ENCODE results near the gene S100A14.
"Not testable (repeated sequence)": the region's sequence is repeated elsewhere in the genome, so short reads cannot be mapped to it uniquely, and the experiment has no call there.

The S100A14 gene

DNA sequence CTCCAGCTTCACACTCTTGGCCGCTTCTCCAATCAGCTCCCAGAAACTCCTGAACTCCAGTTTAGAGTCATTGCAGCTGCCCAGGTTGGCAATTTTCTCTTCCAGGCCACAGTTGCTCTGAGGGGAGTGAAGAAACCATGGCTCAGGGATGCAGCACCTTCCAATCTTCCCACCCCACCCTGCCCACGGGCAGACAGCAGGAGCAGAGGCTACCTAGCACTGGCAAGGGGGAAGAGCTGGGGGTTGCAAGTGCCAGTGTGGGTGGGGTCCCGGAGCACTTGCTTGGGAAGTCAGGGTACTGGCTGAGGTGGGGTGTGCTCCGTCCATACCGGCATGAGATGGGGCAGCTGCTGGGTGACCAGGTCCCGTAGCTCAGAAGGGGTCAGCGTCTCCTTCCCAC is 1.2 kb downstream of the S100A14 start:
- DNase-seq (ENCODE audit: low spot score): no peak

DNA sequence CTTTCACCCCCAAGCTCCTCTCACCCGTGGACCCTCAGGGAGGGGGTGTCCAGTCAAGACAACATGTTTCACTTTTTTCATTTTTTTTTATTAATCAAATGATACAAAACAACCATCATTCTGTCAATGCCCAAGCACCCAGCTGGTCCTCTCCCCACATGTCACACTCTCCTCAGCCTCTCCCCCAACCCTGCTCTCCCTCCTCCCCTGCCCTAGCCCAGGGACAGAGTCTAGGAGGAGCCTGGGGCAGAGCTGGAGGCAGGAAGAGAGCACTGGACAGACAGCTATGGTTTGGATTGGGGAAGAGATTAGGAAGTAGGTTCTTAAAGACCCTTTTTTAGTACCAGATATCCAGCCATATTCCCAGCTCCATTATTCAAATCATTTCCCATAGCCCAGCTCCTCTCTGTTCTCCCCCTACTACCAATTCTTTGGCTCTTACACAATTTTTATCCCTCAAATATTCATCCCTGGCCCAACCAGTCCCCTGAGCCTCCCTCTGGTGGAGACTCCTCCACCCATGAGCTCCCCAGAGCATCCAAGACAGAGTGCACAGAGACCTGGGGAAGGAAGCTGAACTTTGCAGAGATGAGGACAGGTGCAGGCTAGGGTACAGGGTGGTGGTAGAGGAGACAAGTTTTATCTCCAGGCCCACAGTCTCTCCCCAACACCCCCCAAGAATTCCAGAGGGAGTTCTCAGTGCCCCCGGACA is 1.8 kb downstream of the S100A14 start:
- no peak for DNase-seq (ENCODE audit: low spot score)

DNA sequence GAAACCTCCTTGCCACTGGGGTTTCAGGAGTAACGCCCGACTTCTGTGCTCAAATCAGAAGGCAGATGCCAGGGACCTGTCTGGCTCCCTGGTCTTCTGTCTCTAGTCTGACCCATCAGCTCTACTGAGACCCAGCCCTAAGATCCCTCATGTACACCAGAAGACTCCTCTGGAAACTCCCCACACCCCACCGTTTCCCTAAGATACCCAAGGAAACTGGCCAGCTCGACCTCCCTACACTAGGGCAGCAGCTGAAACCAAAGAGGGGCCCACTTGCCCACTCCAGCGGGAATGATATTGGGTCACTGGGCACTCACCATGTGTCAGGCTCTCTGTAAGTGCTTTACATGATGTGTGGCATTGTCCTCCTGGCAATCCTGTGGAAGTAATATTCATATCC is 2.7 kb downstream of the S100A14 start:
- no peak for DNase-seq (ENCODE audit: low spot score)

DNA sequence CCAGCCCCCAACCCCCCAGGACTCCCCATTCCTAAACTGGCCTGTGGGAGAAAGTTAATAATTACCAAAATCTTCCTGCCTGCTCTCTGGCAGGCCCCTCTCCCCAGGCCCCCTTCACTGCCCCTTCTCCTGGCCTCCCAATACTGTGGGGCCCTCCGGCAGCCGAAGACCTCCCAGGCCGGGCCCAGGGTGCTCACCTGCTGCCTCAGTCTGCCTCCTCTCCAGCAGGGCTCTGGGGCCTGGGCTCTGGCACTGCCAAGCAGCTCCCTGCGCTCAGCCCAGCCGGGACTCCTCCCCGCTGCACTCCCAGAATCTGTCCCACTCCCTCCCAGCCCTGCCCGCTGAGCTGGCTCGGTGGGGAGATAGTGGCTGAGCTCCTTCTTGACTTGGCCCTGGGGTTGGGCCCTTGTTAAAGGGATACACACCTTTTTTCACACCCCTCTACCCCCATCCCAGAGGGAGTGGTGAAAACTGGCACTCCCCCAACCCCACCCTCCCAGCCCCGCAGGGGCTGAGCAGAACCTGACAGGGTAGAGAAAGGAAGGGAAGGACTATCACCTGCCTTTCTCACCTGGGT is 3.3 kb downstream of the S100A14 start, which contains the start of gene S100A16:
TSS of gene S100A16 (minus strand) at position 383 of the 577 bp plus-strand sequence. CDS start 4,986 bp downstream, outside the sequence.
- DNase-seq (ENCODE audit: low spot score): no peak

DNA sequence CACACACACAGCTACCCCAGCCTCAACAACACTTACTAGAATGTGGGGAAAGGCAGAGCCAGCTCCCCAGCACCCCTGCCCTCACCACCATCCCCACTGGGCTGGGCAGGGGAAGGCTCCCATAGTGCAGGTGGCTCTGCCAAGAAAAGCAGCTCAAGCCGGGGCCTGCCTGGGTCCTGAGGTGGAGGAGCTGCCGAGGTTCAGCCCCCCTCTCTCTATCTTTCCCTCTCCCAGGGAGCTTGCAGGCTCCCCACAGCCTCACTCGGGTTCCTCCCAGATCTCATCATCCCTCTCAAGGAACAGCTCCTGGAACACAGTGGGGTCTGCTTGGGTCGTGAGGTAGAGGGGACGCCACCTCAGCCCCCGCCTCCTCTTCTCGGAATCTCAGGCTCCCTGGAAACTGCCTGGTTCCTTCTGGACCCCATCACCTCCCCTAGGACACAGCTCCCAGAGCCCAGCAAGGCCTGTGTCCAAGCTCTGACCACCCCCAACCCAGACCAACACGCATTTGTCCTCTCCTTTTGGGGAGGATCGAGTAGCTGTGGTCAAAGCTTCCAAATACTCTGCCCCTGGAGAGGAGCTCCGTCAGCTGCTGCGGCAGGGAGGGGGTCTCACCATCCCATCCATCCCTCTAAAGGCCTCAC is 3.9 kb downstream of the S100A14 start:
- DNase-seq (ENCODE audit: low spot score): no peak

DNA sequence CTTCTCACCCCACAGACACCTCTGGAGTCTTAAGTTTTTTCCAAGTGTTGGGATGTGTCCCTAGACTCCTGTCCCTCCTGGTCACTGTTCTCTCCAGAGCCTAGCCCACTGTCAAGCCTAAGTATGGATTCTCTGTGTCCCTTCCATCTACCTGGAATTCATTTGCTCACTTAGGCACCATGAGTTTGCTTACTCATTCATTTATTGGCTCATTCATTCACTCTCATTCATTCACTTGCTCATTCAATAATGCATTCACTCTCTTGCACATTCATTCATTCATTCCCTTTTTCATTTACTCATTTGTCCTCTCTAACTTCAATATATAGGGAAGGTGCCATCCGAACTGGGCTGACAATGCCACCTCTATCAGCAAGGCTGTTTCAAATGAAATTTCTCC is 4.8 kb downstream of the S100A14 start:
- DNase-seq (ENCODE audit: low spot score): no peak

DNA sequence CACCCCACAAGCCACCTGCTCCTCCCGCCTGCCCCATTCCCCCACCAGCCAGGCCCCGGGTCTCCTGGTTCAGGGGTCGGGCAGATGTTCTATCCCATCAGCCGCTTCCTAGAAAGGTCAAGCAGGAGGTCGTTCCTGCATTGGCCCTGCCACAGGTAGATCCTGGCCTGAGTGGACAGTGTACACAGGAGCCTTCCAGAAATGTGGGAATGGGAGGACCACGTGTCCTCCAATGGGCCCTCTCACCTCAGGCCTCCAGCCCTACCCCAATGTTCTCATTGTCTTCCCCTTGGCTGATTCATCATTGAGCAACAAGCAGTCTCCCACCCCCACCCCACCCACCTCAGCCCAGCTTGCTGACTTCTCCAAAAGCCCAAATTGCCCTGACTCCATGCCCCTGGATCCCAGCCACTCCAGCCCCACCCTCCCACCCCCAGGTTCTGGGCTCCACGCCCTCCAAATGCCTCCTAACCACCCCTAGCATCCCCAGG is 5.3 kb downstream of the S100A14 start:
- no peak for DNase-seq (ENCODE audit: low spot score)

DNA sequence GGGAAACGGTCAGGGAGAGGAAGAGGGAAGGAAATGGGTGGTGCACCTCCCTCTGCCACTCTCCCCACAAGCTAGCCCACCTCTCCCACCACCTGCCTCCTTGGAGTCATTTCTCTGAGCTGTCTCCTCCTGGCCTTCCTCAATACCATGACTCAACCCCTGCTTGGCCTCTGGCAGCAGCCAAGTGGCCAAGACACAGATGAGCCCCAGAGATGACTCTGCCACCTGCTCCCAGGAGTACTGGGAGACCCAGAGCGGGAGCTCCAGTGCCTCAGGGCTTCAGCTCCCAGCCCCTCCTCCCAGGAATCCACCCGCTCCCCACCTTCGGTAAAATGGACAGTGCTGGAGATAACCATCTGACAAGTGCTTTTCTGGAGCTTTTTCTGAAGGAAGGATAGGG is 5.8 kb downstream of the S100A14 start:
- no peak for DNase-seq (ENCODE audit: low spot score)

DNA sequence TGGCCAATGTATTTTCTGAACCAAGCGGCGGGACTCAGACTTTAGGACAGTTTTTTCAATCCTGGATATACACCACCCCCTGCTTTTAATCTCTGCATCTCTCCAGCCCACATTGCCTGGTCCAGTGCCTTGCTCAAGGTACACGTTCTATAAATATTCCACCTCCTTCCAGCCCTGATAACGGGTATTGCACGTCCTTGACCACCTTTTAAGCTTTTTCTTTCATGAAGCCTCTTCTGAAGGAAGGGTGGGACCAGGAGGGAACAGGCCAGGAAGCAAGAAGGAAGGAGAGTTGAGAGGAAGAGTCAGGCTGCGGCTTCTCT is 6.6 kb downstream of the S100A14 start:
- DNase-seq (ENCODE audit: low spot score): no peak

DNA sequence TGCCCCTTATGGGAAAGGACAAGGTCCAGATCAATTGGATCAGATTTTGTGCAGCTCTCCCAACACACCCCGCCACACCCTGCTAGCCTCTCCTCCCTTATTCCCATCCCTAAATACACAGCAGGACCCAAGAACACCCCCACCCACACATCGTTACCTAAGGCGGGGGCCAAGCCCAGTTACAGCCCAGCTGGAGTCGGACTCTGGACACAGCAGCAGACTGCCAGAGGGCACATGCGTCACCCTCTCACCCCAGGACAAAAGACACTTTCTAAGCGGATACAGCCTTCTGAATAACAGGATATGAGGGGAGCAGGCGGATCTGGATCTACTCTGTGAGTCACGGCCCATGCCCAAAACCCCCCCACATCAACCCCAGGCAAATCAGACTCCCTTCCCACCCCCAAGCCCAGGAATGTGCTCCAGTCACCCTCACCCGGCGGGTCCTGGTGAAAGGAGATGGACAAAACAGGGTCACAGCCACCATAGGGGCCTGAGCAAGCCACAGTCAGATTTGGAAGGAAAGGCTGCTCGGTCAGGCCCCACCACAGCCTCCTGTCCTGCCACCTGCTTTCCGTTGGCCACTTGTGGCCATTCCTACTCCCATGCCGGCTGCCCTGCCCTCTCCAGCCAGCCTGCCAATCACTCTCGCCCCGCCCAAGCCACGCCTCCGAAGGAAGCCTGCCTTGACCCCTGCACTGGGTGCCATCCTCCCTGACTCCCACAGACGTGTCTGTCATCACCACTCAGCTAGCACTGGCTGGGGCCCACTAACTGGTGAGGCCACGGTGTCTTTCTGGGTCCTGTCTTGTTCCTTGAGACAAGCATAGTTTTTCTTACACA is 7.2 kb downstream of the S100A14 start:
- DNase-seq (ENCODE audit: low spot score): no peak

DNA sequence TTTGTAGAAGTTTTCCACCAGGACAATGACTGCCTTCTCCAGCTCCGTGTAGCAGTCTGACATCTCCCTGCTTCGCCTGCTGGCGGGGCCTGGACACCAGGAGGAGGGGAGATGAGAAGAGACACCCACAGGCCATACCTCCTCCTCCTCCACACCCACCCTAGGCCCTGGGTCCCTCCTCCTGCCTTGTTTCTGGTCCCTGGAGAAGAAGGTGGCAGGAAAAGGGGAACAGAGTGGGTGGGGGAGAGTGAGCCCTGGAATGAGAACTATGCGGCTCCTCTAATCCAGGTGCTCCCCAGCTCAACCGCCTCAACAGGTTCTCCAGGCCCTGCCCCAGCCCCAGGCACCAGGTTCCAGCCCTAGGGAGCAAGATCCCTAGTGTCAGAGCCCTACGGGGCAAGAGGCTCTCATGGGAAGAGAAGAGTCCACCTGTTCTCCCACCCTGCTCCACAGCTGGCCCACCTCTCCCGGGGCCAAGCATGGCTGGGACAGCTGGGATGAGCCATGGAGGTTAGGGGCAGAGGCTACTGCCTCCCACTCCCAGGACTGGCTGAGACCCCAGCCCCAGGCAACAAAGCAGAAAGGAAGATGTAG is 7.9 kb downstream of the S100A14 start:
- no peak for DNase-seq (ENCODE audit: low spot score)

DNA sequence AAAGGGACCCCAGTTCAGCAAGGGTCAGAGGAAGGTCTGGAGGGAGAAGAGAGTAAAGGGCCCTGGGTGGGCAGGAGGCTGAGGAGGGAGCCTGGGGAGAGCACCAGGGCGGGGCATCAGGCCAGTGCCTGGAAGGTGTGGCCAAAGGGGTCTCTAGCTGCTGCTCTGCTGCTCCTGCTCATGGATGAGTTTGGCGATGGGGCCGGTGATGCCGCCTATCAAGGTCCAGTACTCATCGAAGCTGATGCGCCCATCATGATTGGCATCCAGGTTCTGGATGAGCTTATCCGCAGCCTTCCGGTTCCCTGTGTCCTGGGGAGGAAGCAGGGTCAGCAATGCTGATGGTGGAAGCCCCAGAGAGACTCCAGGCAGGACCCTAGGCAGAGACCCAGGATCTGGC is 8.7 kb downstream of the S100A14 start:
- DNase-seq (ENCODE audit: low spot score): no peak

DNA sequence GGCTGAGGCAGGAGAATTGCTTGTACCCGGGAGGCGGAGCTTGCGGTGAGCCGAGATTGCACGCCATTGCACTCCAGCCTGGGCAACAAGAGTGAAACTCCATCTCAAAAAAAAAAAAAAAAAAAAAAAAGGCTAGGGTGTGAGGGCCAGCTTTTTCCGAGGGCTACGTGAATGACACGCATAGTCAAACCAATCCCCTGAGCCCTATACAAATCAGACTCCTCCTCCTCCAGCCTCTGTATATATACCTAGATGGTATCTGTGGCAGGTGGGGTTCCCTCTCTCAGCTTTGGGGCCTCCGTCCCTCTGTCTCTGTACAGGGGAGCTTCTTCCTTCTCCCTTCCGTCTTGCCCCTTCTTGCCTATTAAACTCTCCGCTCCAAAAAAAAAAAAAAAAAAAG is 9.9 kb downstream of the S100A14 start:
- DNase-seq (ENCODE audit: low spot score): no peak

DNA sequence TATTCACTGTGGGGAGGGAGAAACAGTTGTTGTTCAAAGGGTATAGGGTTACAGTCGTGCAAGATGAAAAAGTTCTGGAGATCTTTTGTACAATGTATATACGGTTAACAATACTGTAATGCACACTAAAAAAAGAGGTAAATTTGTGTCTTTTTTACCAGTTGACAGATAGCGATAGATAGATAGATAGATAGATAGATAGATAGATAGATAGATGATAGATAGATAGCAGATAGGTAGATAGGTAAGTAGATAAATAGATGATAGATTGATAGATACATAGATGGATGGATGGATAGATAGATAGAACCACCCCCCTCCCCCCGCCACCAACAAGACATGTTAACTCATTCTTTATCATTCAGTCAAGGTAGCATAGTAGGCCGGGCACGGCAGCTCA is 13.4 kb downstream of the S100A14 start:
- DNase-seq (ENCODE audit: low spot score): no peak

DNA sequence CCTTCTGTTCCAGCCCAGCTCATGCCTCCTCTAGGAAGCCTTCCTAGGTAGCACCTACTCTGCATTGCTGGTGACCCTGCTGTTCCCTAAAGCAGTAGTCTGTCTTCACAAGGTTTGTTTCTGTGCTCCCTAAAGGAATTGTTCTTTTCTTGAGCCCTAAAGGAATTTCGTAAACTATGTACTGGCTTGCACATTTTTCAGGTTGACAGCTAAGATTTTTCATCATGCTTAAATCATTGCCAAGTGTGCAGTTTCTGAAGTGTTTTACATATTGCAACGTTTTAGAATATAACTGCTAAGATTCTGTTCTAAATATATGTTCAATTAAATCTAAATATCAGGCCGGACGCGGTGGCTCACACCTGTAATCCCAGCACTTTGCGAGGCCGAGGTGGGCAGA is 16.3 kb downstream of the S100A14 start:
- DNase-seq (ENCODE audit: low spot score): no peak

DNA sequence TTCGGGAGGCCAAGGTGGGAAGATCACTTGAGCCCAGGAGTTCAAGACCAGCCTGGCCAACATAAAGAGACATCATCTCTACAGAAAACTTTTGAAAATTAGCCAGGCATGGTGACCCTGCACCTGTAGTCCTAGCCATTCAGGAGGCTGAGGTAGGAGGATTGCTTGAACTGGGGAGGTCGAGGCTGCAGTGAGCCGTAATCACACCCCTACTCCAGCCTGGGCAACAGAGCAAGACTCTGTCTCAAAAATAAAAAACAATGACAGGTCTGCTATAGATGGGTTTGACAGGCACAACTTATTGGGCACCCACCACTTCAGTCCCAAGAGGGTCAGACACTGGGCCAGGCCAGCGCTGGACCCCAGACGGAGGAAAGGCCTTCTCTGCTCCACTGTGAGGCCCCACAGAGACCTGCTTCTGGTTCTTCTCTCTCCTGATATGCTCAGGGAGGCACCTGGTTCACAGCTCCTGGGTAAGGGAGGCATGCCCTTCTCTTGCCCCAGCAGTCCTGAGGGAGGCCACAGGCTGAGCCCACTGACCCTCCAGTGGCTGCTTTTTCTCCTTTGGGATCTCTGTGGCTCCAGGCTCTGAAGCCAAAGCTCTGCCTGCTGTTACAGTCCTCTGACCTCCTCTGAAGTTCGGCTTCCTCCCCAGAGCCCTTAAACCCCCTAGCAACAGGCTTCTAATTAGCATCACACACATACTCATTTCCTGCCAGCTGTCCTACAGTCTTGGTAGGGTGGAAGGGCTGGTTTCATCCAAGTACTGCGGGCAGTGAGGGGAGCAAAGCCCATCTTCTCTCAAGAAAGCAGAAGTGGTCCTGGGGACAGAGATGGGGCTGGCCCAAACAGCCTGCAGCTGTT is 17.6 kb downstream of the S100A14 start:
- no peak for DNase-seq (ENCODE audit: low spot score)

DNA sequence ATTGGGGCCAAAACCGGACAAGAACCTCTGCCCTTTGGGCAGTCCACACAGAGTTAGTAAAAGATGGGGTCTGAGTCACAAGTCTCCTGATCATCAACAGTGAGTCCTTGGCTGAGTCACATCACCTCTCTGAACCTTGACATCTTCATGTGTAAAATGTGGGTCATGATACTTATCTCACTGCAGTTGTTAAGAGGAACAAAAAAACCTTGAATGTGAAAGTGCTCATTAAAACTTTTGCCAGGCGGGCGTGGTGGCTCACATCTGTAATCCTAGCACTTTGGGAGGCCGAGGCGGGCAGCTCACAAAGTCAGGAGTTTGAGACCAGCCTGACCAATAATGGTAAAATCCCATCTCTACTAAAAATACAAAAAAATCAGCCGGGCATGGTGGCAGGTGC is 18.9 kb downstream of the S100A14 start:
- no peak for DNase-seq (ENCODE audit: low spot score)

DNA sequence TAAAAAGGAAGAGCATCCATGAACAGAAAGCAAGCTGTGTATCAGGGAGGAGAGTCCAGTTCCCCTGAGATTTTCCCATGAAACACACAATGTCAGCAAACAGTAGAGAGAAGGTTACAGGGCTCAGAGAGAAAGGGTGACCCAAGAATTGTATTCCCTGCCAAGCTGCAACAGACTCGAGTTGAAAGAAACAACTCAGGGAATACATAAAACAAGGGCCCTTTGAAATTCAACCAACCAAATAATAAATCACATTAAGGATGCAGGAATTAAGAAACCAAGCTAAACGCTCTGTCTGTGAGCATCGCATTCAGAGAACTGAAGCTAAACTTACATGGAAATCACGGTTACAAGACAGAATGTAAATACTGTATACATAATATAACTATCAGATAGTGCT is 23.4 kb downstream of the S100A14 start:
- DNase-seq (ENCODE audit: low spot score): no peak

DNA sequence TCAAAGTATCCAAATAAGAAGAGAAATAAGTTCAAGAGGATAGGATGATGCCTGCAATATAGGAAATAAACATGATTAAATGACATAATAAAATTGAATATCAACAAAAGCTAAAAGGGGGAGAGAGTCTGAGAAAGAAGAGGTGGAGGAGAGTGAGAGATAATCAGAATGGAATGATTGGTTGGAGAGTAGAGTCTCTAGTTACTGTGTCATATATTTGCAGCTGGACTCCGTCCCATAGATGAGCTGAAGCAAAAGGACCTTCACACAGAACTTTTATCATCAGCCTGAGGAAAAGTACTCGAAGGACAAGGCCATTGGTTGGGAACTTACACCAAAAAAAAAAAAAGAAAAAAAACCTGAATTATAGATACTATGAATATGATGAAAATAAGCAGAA is 27.6 kb downstream of the S100A14 start:
- no peak for DNase-seq (ENCODE audit: low spot score)

DNA sequence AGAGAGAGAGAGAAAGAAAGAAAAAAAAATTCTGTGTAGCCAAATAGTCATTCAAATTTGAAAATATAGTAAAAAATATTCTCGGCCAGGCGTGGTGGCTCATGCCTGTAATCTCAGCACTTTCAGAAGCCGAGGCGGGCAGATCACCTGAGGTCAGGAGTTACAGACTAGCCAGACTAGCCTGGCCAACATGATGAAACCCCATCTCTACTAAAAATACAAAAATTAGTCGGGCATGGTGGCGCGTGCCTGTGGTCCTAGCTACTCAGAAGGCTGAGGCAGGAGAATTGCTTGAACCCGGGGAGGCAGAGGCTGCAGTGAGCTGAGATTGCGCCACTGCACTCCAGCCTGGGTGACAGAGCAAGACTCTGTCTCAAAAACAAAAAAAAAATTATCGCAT is 28.1 kb downstream of the S100A14 start:
- not testable (repeated sequence) for DNase-seq (ENCODE audit: low spot score)

DNA sequence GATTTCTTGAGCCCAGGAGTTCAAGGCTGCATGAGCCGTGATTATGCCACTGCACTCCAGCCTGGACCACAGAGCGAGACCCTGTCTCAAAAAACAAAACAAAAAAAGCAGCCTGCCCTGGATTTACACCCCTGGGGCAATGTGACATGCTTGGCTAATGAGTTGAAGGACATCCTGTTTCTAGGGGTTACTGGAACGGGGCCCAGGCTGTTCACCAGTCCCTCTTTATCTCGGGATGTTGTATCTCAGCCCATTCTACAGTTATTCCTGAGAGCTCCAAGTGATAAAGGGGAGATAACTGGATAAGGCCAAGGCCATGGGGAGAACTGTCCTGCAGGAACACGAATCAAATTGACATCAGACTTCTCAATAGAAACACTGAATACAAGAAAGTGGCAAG is 28.8 kb downstream of the S100A14 start:
- no peak for DNase-seq (ENCODE audit: low spot score)

All from hematopoietic multipotent progenitor cell treated with erythropoietin and hydrocortisone succinate and interleukin-3 and kit ligand, for 17 days (in vitro differentiated cells).